ENCODE data around the gene SCYGR4.
"Not testable (repeated sequence)": the region's sequence is repeated elsewhere in the genome, so short reads cannot be mapped to it uniquely, and the experiment has no call there.

Gene SCYGR4, protein sequence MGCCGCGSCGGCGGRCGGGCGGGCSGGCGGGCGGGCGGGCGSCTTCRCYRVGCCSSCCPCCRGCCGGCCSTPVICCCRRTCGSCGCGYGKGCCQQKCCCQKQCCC

DNA sequence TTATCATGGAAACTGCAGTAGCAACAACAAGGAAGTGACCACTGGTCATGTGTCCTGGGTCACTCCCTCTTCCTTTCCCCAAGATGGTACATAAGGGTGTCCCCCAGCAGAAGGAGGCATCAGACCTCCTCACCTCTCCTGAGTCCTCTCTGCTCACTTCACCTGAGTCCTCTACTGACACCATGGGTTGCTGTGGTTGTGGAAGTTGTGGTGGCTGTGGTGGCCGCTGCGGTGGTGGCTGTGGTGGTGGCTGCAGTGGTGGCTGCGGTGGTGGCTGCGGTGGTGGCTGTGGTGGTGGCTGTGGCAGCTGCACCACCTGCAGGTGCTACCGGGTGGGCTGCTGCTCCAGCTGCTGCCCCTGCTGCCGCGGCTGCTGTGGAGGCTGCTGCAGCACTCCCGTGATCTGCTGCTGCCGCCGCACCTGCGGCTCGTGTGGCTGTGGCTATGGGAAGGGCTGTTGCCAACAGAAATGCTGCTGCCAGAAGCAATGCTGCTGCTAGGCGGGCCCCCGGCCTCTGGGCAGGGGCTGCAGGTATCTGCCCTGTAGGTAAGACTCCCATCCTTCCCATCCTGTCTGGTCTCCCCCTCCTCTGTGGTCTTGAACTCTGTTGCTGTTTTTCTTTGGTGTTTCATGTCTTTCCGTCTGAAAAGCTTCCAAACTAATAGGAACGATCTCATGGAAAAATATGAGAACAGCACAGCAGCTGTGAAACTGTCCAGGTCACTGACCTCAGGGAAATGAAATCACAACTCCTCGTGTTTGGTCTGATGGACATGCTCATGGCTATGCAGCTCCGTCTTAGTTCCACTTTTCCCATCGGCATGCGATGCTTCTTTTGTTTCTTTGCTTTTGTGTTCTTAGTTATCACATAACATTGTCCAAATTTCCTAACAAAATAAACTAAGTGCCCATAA, at the start of gene SCYGR4:
Gene SCYGR4 (plus strand): TSS at position 183 of the 915 bp plus-strand sequence. CDS start 0 bp downstream, at position 183.
- no peak for DNase-seq

GRCh38 chr2:227568852-227569169, 48.5 kb upstream of the SCYGR4 start:
- no peak for DNase-seq

- DNase-seq: no peak
Observed at GRCh38 chr2:227570615-227571014, 46.7 kb upstream of the SCYGR4 start.

- no peak for DNase-seq
Observed at GRCh38 chr2:227576110-227576509, 41.2 kb upstream of the SCYGR4 start.

GRCh38 chr2:227576812-227577211, 40.5 kb upstream of the SCYGR4 start:
- no peak for DNase-seq

- no peak for DNase-seq
Observed at GRCh38 chr2:227577555-227577954, 39.7 kb upstream of the SCYGR4 start.

DNA sequence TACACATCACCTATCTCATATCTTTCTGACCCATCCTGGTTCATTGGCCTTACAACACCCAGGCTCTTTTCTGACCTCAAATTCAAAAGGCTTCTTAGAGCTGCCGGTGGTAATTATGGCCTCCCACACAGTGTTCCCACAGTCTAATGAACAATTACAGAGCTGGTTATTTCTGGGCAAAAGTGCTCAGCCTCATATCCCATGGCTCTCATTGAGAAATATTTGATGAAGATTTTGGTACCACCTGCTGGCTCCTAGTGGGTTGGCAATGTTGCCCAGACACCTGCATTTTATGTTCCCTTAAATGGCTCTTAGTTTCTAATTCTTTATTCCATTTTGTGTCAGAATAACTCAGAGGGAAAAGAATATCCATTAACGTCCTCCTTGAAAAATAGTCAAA, 38.7 kb upstream of the SCYGR4 start:
- DNase-seq: no peak

DNA sequence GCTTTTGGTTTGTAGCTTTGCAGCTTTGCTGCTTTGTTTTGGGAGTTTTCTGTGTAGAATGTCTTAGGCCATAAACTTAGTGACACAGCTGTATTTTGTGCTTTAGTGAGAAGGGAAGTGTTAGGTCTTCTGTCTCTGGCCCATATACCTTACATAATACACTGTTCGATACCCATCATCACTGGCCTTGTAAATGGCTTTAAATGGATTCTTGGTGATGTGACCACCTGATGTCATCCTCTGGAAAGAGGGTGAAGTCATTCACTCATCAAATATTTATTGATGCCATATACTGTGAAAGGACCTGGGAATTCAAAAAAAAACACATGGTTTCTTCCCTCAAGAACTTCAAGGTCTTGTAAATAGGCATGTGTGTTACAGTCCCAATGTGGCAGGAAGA, 37.5 kb upstream of the SCYGR4 start:
- DNase-seq: no peak

DNA sequence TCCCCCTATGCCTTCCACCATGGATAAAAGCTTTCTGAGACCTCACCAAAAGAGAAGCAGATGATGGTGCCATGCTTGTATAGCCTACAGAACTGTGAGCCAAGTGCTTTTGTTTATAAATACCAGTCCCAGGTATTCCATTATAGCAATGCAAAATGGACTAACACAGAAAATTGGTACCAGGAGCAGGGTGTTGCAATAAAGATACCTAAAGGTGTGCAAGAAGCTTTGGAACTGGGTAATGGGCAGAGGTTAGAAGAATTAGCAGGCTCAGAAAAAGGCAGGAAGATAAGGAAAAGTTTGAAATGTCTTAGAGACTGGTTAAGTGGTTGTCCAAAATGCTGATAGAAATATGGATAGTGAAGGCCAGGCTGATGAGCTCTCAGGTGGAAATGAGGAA, 34.9 kb upstream of the SCYGR4 start:
- no peak for DNase-seq

GRCh38 chr2:227592694-227593387, 24.5 kb upstream of the SCYGR4 start:
- no peak for DNase-seq

DNA sequence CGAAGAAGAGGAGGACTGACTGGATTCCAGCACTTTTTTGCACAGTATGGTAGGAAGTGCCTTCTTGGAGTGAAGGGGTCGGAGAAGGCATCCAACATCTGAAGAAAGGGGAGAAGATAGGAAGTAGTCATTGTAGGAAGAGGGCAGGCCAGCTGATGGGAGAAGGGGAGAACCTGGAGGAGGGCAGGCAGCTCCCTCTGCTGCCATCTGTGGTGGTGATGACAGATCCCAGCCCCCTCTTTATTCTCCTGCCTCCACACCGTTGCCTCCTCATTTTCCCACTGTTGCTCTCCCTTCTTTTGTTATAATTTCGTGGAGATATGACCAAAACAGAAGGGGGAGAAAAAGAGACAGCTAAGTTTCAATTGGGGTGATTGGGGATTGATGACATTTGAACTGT, 21.5 kb upstream of the SCYGR4 start:
- no peak for DNase-seq

DNA sequence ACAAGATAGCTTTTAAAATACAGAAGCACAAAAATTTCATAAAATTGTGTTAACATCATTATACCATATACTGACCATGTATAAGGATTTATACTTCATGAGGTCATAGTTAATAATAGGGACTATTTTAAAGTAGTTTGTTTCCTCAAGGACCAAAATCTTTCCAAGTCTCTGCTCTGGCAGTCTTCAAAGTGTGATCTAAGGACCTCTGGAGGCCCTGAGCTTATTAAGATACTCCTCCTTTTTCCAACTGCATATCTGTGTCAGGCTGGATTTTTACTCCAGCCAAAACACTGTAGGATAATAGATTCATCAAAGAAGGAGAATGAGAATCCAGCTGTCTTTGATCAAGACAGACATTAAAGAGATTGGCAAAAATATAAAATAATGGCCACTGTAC, 20.3 kb upstream of the SCYGR4 start:
- DNase-seq: no peak

GRCh38 chr2:227597998-227598397, 19.3 kb upstream of the SCYGR4 start:
- no peak for DNase-seq

DNA sequence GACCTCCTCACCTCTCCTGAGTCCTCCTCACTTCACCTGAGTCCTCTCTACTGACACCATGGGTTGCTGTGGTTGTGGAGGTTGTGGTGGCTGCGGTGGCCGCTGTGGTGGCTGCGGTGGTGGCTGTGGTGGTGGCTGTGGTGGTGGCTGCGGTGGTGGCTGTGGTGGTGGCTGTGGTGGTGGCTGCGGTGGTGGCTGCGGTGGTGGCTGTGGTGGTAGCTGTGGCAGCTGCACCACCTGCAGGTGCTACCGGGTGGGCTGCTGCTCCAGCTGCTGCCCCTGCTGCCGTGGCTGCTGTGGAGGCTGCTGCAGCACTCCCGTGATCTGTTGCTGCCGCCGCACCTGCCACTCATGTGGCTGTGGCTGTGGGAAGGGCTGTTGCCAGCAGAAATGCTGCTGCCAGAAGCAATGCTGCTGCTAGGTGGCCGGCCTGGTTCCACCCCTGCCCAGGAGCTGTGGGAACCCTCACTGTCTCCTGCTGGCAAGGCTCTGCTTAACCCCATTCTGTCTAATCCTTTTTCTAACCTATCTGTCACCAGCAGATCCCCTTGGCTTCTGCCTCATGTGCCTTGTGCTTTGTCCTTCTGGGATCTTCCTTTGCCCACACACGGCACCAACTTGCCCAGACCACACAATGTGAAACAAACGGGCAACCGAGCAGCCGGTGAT, 18.3 kb upstream of the SCYGR4 start, which contains the start of gene SCYGR2:
Gene SCYGR2 (plus strand): TSS at position 59 of the 669 bp plus-strand sequence. CDS start 0 bp downstream, at position 59.
- DNase-seq: not testable (repeated sequence)

DNA sequence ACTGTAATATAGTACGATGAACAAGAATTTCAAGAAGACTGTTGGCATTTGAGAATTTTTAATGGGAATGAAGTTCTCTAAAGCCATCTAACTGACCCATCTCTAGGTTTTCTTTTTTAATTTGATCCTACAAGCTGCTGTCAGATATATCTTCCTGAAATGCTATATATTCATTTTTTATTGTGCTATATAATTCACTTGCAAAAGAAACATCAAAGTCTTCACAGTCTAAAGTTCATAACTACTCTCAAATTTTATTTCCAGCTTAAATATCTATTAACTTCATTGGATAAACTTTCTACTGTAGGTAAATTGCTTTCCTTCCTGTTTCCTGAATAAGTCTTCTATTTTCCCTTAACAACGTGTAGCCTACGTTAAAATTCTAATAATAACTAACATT, 14.9 kb upstream of the SCYGR4 start:
- no peak for DNase-seq

GRCh38 chr2:227606476-227606875, 10.8 kb upstream of the SCYGR4 start:
- DNase-seq: no peak

GRCh38 chr2:227607941-227608340, 9.4 kb upstream of the SCYGR4 start:
- no peak for DNase-seq

GRCh38 chr2:227608561-227609338, 8.5 kb upstream of the SCYGR4 start:
- peak; percentile 69 to 72 for DNase-seq

DNA sequence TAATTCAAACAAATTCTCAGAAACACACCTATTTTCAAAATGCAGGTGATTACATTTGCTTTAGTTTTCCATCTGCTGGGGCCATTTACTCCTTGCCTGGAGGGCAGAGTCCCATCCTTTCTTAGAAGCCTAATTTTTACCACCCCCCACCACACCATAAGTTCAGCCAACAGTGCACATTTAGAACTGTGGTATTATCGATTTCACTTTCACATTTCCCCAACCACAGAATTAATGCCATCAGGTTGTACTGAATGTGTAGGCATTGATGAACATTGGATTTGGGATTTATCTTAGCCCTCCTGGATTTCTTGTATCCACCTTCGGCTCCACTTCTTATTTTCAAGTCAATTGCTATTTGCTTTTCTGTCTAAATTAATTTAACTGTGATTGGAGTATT, 7.2 kb upstream of the SCYGR4 start:
- DNase-seq: no peak

DNA sequence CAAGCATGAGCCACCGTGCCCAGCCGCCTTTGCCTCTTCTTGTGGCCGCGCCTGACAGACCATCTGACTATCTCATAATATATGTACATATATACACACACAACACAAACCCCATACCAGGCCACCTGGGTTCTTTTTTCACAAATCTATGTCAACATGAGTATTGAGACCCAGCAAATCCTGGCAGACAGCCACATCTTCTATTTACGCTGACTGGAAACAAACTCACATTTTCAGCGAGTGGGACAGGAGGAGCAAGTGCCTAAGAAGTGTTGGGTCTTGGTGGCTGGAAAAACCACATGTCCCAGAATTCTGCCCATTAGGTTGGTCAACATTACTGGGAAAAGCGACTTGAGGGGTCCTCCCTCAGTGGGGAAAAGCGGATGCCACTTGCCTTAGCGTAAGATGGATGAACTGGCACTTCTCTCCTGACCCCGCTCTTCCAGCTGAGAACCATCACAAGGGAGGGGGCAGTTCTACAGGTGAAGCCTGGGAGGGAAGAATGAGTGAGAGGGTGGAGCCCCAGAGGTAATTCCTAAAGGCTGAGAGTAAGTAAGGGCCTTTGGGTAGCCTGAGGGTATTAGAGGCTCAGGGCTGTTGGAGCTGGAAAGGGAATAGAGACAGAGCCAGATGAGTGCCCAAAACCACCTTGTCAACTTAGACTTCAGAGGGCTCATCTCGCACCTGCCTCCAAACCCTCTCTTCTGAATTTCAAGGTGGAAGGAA, 4.6 kb upstream of the SCYGR4 start:
- no peak for DNase-seq

- no peak for DNase-seq
Observed at GRCh38 chr2:227613272-227613660, 4.0 kb upstream of the SCYGR4 start.

DNA sequence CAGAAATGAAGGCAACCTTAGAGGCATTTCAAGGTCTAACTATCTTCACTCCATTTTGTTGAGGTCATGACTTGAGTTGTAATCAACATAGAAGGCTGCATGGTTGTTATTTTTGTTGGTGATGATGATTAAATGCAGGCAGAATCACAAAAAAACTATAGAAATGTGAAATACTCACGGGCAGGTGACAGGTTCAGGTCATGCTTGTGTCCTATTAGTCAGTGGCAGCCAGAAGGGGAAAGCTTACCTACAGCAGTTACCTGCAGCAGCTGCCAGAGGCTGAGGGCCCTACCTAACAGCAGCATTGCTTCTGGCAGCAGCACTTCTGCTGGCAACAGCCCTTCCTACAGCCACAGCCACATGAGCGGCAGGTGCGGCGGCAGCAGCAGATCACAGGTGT, 3.1 kb upstream of the SCYGR4 start:
- DNase-seq: no peak

All from AML-193 (cell line).